Lung (tissue), 12 donors: ENCODE measurements around the gene RFPL2. TPM values are rescaled to one million over a fixed set of nuclear protein-coding genes. Genes with fewer than 3 reads are reported as not detected.

Source experiments
- ATAC-seq: fragments of 200-7000 bp; cut with Tn5 transposase; one replicate; pipeline ENCODE4 v1.9.1; 2020; ENCODE audit warnings: moderate number of reproducible peaks; ENCODE audit not compliant: insufficient read depth, low FRiP score
- DNase-seq, 3 donors: peaks; one replicate each; pipeline ENCODE4 v3.0.0-alpha.2; 2013 to 2017
- H3K27ac ChIP-seq, 2 donors: one replicate each; pipeline ENCODE4 v1.5.1; 2013; ENCODE audit warnings: mild to moderate bottlenecking in 2 of 2, moderate library complexity in 2 of 2, control low read depth in 1 of 2, inconsistent platforms in 1 of 2, low read depth in 1 of 2, low read length in 1 of 2
- H3K27me3 ChIP-seq, 3 donors: one replicate each; pipeline ENCODE4 v1.5.1; 2013; ENCODE audit warnings: low read length in 2 of 3; ENCODE audit not compliant: control insufficient read depth in 3 of 3, insufficient read depth in 3 of 3
- H3K36me3 ChIP-seq, 4 donors: one replicate each; pipeline ENCODE4 v1.5.1; 2013; ENCODE audit warnings: low read length in 4 of 4, mild to moderate bottlenecking in 1 of 4, moderate library complexity in 1 of 4; ENCODE audit not compliant: control insufficient read depth in 4 of 4, insufficient read depth in 4 of 4
- H3K4me1 ChIP-seq, 5 donors: one replicate each; pipeline ENCODE4 v1.5.1; 2013; ENCODE audit warnings: low read length in 5 of 5, mild to moderate bottlenecking in 2 of 5, moderate library complexity in 1 of 5; ENCODE audit not compliant: control insufficient read depth in 5 of 5, insufficient read depth in 5 of 5
- H3K4me3 ChIP-seq: one replicate; pipeline ENCODE4 v1.5.1; 2013; ENCODE audit warnings: mild to moderate bottlenecking, control low read depth, moderate library complexity
- H3K9ac ChIP-seq, 2 donors: one replicate each; pipeline ENCODE4 v1.5.1; 2013; ENCODE audit warnings: low read length in 2 of 2, control low read depth in 1 of 2; ENCODE audit not compliant: insufficient read depth in 1 of 2
- H3K9me3 ChIP-seq, 4 donors: one replicate each; pipeline ENCODE4 v1.5.1; 2013; ENCODE audit warnings: low read length in 3 of 4, mild to moderate bottlenecking in 1 of 4, moderate library complexity in 1 of 4; ENCODE audit not compliant: control insufficient read depth in 4 of 4, insufficient read depth in 3 of 4
- WGBS, 2 donors: extraction: QIAGEN DNeasy Blood & Tissue Kit; methylation state at CpG; one replicate each; pipeline ENCODE4 v1.1.7; 2013; 5-methylcytosine and 5-hydroxymethylcytosine counted together
- polyA plus RNA-seq, 2 donors: library from polyadenylated mRNA; stranded (reverse); fragments of 200-250 nt; gene quantifications; one replicate each; pipeline ENCODE4 v1.2.1, GENCODE V29; 2013
- total RNA-seq, 2 donors: library from RNA; depleted of rRNA in 1 of 2; stranded (reverse); fragments of >200 nt in 1 of 2; gene quantifications; one replicate each; pipeline ENCODE4 v1.2.1, GENCODE V29; 2014 to 2021
- TF ChIP-seq, protein P1 (sequence below): IDR thresholded peaks from 2 replicates; pipeline ENCODE4 v1.5.1; 2012; ENCODE audit warnings: mild to moderate bottlenecking; ENCODE audit errors: control extremely low read depth, extremely low read depth
- donor health status: control.
- donor health status: control.
- donor health status: Bipolar disorder and iron deficiency.
- donor health status: healthy.
- donor health status: DM: yes; HTN: yes; CAD: no.

Gene RFPL2
- total and polyA plus RNA-seq, 4 donors: 0.10 TPM; not detected in 3

- Histone ChIP-seq H3K27ac (no peak overlapping the region), H3K9ac (no peak overlapping the region), H3K9me3 (peaks cover 0 to 3% (median 0%) of the 10 kb centered on the region in 4 donors), H3K4me3 (no peak overlapping the region), H3K4me1 (peaks cover 0 to 12% (median 0%) of the 10 kb centered on the region in 5 donors), H3K27me3 (peaks cover 0 to 20% (median 8%) of the 10 kb centered on the region in 3 donors), H3K36me3 (no peaks in the 10 kb centered on the region)
- TF ChIP-seq, protein P1, sequence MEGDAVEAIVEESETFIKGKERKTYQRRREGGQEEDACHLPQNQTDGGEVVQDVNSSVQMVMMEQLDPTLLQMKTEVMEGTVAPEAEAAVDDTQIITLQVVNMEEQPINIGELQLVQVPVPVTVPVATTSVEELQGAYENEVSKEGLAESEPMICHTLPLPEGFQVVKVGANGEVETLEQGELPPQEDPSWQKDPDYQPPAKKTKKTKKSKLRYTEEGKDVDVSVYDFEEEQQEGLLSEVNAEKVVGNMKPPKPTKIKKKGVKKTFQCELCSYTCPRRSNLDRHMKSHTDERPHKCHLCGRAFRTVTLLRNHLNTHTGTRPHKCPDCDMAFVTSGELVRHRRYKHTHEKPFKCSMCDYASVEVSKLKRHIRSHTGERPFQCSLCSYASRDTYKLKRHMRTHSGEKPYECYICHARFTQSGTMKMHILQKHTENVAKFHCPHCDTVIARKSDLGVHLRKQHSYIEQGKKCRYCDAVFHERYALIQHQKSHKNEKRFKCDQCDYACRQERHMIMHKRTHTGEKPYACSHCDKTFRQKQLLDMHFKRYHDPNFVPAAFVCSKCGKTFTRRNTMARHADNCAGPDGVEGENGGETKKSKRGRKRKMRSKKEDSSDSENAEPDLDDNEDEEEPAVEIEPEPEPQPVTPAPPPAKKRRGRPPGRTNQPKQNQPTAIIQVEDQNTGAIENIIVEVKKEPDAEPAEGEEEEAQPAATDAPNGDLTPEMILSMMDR: peak; percentile 8
- ATAC-seq (peak; percentile 22), DNase-seq (peak; percentile 43 to 67 (median 63))
- 2 to 3% methylated on average over 27 to 29 of the region's 29 CpGs for WGBS, 2 donors
Measured at GRCh38 chr22:32202539-32203180, 2.2 kb downstream of the RFPL2 start.

GRCh38 chr22:32202161-32202538 lies 2.7 kb downstream of the RFPL2 start:
- Histone ChIP-seq H3K4me3 (no peak overlapping the region), H3K9me3 (peaks cover 0 to 3% (median 0%) of the 10 kb centered on the region in 4 donors), H3K4me1 (peaks cover 0 to 12% (median 0%) of the 10 kb centered on the region in 5 donors), H3K27me3 (peaks cover 0 to 20% (median 8%) of the 10 kb centered on the region in 3 donors), H3K9ac (no peak overlapping the region), H3K27ac (no peak overlapping the region), H3K36me3 (no peaks in the 10 kb centered on the region)
- DNase-seq (no peak), ATAC-seq (no peak)
- TF ChIP-seq, protein P1: no peak
- 21 to 31% methylated on average over 4 of the region's 4 CpGs for WGBS, 2 donors

- H3K4me1 ChIP-seq: peaks cover 0 to 12% (median 0%) of the 10 kb centered on the region in 5 donors
- TF ChIP-seq, protein P1: no peak
- no peak overlapping the region for H3K4me3 ChIP-seq
- no peak for ATAC-seq
- no peaks in the 10 kb centered on the region for H3K36me3 ChIP-seq
- no peaks in the 10 kb centered on the region for H3K9me3 ChIP-seq
- peaks cover 0 to 20% (median 17%) of the 10 kb centered on the region in 3 donors for H3K27me3 ChIP-seq
- no peak overlapping the region for H3K9ac ChIP-seq
- WGBS, 2 donors: 28 to 48% methylated on average over 10 of the region's 10 CpGs
- no peak overlapping the region for H3K27ac ChIP-seq
- DNase-seq: no peak
Measured at GRCh38 chr22:32200752-32201151, 4.1 kb downstream of the RFPL2 start.
